HL-60 (cell line): ENCODE data around the gene SEC24A.

Experiments used
- DNase-seq, 2 experiments: peaks; one replicate each; pipeline ENCODE4 v3.0.0-alpha.2; 2010 to 2020; ENCODE audit warnings: low read depth in 1 of 2, low spot score in 1 of 2
- H3K27ac ChIP-seq: fragments of 250-450 bp; sonication (Bioruptor Pico); replicated peaks from 2 replicates; pipeline ENCODE4 v1.5.1; 2020; ENCODE audit warnings: mild to moderate bottlenecking, moderate library complexity
- H3K27me3 ChIP-seq: fragments of 250-450 bp; sonication (Bioruptor Pico); 2 replicates; pipeline ENCODE4 v1.5.1; 2021; ENCODE audit warnings: mild to moderate bottlenecking, moderate library complexity; ENCODE audit not compliant: insufficient read depth, poor library complexity, severe bottlenecking
- H3K4me3 ChIP-seq: replicated peaks from 2 replicates; pipeline ENCODE4 v1.5.1; 2011; ENCODE audit warnings: mild to moderate bottlenecking, control low read depth, low read length; ENCODE audit not compliant: insufficient read depth
- CTCF ChIP-seq: IDR thresholded peaks from one replicate; pipeline ENCODE4 v1.5.1; 2011; ENCODE audit warnings: low read length, control low read depth, inconsistent platforms; ENCODE audit not compliant: insufficient read depth
- GABPA ChIP-seq: IDR thresholded peaks from 2 replicates; pipeline ENCODE4 v1.6.1; 2012; ENCODE audit warnings: low read depth
- POLR2AphosphoS5 ChIP-seq: IDR thresholded peaks from 2 replicates; pipeline ENCODE4 v1.6.1; 2012; ENCODE audit warnings: low read depth
- REST ChIP-seq: IDR thresholded peaks from 2 replicates; pipeline ENCODE4 v1.6.1; 2012; ENCODE audit warnings: low read depth; ENCODE audit not compliant: insufficient replicate concordance
- SPI1 ChIP-seq: IDR thresholded peaks from 2 replicates; pipeline ENCODE4 v1.6.1; 2012; ENCODE audit warnings: low read depth, mild to moderate bottlenecking, borderline replicate concordance

The SEC24A gene

GRCh38 chr5:134609232-134609851 lies 39.2 kb upstream of the SEC24A start:
- TF ChIP-seq GABPA (no peak), CTCF (no peak), POLR2AphosphoS5 (no peak), REST (no peak), SPI1 (no peak)
- Histone ChIP-seq H3K4me3 (no peak overlapping the region), H3K27me3 (no peaks in the 10 kb centered on the region), H3K27ac (no peak overlapping the region)
- DNase-seq, result no peak

GRCh38 chr5:134610725-134611124 lies 37.9 kb upstream of the SEC24A start:
- TF ChIP-seq POLR2AphosphoS5 (no peak), REST (no peak), CTCF (no peak), GABPA (no peak), SPI1 (no peak)
- Histone ChIP-seq H3K27ac (no peak overlapping the region), H3K27me3 (no peaks in the 10 kb centered on the region), H3K4me3 (no peak overlapping the region)
- no peak for DNase-seq

- no peak overlapping the region for H3K4me3 ChIP-seq
- H3K27me3 ChIP-seq, result no peaks in the 10 kb centered on the region
- H3K27ac ChIP-seq, result no peak overlapping the region
- TF ChIP-seq REST (no peak), CTCF (no peak), GABPA (no peak)
- no peak for DNase-seq
Measured at GRCh38 chr5:134611515-134611914, 37.1 kb upstream of the SEC24A start.
